K562 (cell line): ENCODE measurements around the gene ARHGAP33. TPM values are rescaled to one million over a fixed set of nuclear protein-coding genes. Genes with fewer than 3 reads are reported as not detected.
A peak's percentile ranks its signal among the peaks of the same experiment; 100 is the strongest.

ENCODE experiments used
- BRD9 ChIP-seq: fragments of 450-650 bp; IDR thresholded peaks from 2 replicates; pipeline ENCODE4 v1.6.1; 2018; ENCODE audit warnings: low read depth; ENCODE audit not compliant: partially characterized antibody
- C11orf30 ChIP-seq: fragments of 450-650 bp; IDR thresholded peaks from 2 replicates; pipeline ENCODE4 v1.6.1; 2016; ENCODE audit warnings: low read depth, mild to moderate bottlenecking
- CREM ChIP-seq: IDR thresholded peaks from 2 replicates; pipeline ENCODE4 v1.6.1; 2014; ENCODE audit warnings: antibody characterized with exemption, low read depth
- ETS1 ChIP-seq: conservative IDR thresholded peaks from 2 replicates; pipeline ENCODE4 v1.6.1; 2011; ENCODE audit warnings: low read depth, mild to moderate bottlenecking, low read length; ENCODE audit not compliant: control insufficient read depth
- KLF1 ChIP-seq: fragments of 450-650 bp; IDR thresholded peaks from 2 replicates; pipeline ENCODE4 v1.6.1; 2016; ENCODE audit warnings: missing genetic modification characterization, missing compliant biosample characterization
- NFATC3 ChIP-seq: fragments of 450-650 bp; IDR thresholded peaks from 2 replicates; pipeline ENCODE4 v1.6.1; 2017; ENCODE audit warnings: mild to moderate bottlenecking
- NONO ChIP-seq, 2 experiments: fragments of 200-400 bp in 1 of 2; fragments of 450-650 bp in 1 of 2; formaldehyde crosslinking in 1 of 2; IDR thresholded peaks; 2 replicates each; pipeline ENCODE4 v1.6.1; 2017; ENCODE audit warnings: low read depth in 2 of 2, mild to moderate bottlenecking in 2 of 2, moderate library complexity in 2 of 2, low read length in 1 of 2
- SMAD2 ChIP-seq: fragments of 150-350 bp; IDR thresholded peaks from 2 replicates; pipeline ENCODE4 v1.6.1; 2014; ENCODE audit warnings: low read depth, mild to moderate bottlenecking, low read length
- SRSF9 ChIP-seq: fragments of 200-400 bp; formaldehyde crosslinking; IDR thresholded peaks from 2 replicates; pipeline ENCODE4 v1.6.1; 2017; ENCODE audit warnings: low read depth, low read length, borderline replicate concordance
- TAF1 ChIP-seq: IDR thresholded peaks from 2 replicates; pipeline ENCODE4 v1.6.1; 2011; ENCODE audit warnings: mild to moderate bottlenecking, low read length, moderate library complexity; ENCODE audit not compliant: insufficient read depth, control insufficient read depth, severe bottlenecking; ENCODE audit errors: extremely low read depth
- THAP7 ChIP-seq: fragments of 250-450 bp; sonication (Bioruptor Pico); IDR thresholded peaks from 2 replicates; pipeline ENCODE4 v1.5.0; 2021
- U2AF1 ChIP-seq: fragments of 200-400 bp; formaldehyde crosslinking; optimal IDR thresholded peaks from 2 replicates; pipeline ENCODE3; 2017; ENCODE audit warnings: mild to moderate bottlenecking, low read depth, low read length, moderate library complexity
- VEZF1 ChIP-seq: fragments of 200-800 bp; sonication (Bioruptor generic); IDR thresholded peaks from 2 replicates; pipeline ENCODE4 v1.6.1; 2017; ENCODE audit warnings: missing genetic modification characterization, missing compliant biosample characterization
- ZNF24 ChIP-seq: fragments of 450-650 bp; IDR thresholded peaks from 2 replicates; pipeline ENCODE4 v1.6.1; 2016
- ZNF263 ChIP-seq: sonication (generic); formaldehyde crosslinking; IDR thresholded peaks from 2 replicates; pipeline ENCODE4 v1.8.0; 2022; ENCODE audit warnings: mild to moderate bottlenecking, missing genetic modification reagents, borderline replicate concordance
- ZNF407 ChIP-seq: fragments of 450-650 bp; IDR thresholded peaks from 2 replicates; pipeline ENCODE4 v1.6.1; 2016; ENCODE audit warnings: low read depth
- polyA plus RNA-seq, 8 experiments: library from polyadenylated mRNA; depleted of rRNA in 4 of 8; stranded (reverse) in 5 of 8; unstranded in 3 of 8; fragments of >200 nt; fragmentation: Nextera tagmentation in 2 of 8; fragmentation: Illumina TruSeq in 1 of 8; extraction: Ambion mirVana in 2 of 8; extraction: Trizol in 1 of 8; gene quantifications; 2 replicates each; pipeline versions ENCODE4 v1.2.1 to v1.2.3, GENCODE V29; 2011 to 2014; ENCODE audit warnings: inconsistent platforms in 1 of 8, missing spikeins in 1 of 8
- total RNA-seq, 7 experiments: library from RNA; depleted of rRNA in 6 of 7; stranded (reverse); fragments of >200 nt in 6 of 7; fragmentation: Illumina TruSeq in 2 of 7; extraction: Trizol in 2 of 7; gene quantifications; 2 replicates each; pipeline versions ENCODE4 v1.2.1 to v1.2.3, GENCODE V29; 2011 to 2021; ENCODE audit warnings: low replicate concordance in 1 of 7

The ARHGAP33 gene
- total and polyA plus RNA-seq, 9 of the 15 experiments (the other 6 are each of a cell fraction or from before 2014, with no cell fraction given): 0.06 to 26.6 (median 1.6) TPM; not detected in 1

GRCh38 chr19:35740423-35741202 is 34.8 kb upstream of the ARHGAP33 start (continued):
- TF ChIP-seq ZNF407: peak; percentile 84
- no peak for TF ChIP-seq SRSF9
- TF ChIP-seq NFATC3: no peak
- no peak for TF ChIP-seq SMAD2
- TF ChIP-seq THAP7 (CRISPR knock-in tag): 0 out of 2 replicates have a peak, but pooled peaks have one; percentile 59
- TF ChIP-seq KLF1: peak; percentile 75
- no peak for TF ChIP-seq ZNF263
- TF ChIP-seq TAF1: peak; percentile 37
- no peak for TF ChIP-seq U2AF1
- TF ChIP-seq CREM: peak; percentile 20; the same call in 1 of the 2 replicates
- peak; percentile 49 for TF ChIP-seq BRD9
- 0 out of 4 replicates have a peak, but pooled peaks of 1 of the 2 experiments have one; percentile 31 for TF ChIP-seq NONO (IDR thresholded peaks at IDR 0.05; ENCODE audit: low read depth in 2 of 2, low read length in 1 of 2)
- TF ChIP-seq VEZF1 (CRISPR knock-in tag): peak; percentile 97
- no peak for TF ChIP-seq C11orf30
- peak; percentile 42 for TF ChIP-seq ETS1
- 0 out of 2 replicates have a peak, but pooled peaks have one; percentile 17 for TF ChIP-seq ZNF24
